ENCODE results near the gene NSF.
"Not testable (repeated sequence)": the region's sequence is repeated elsewhere in the genome, so short reads cannot be mapped to it uniquely, and the experiment has no call there.

NSF gene

DNA sequence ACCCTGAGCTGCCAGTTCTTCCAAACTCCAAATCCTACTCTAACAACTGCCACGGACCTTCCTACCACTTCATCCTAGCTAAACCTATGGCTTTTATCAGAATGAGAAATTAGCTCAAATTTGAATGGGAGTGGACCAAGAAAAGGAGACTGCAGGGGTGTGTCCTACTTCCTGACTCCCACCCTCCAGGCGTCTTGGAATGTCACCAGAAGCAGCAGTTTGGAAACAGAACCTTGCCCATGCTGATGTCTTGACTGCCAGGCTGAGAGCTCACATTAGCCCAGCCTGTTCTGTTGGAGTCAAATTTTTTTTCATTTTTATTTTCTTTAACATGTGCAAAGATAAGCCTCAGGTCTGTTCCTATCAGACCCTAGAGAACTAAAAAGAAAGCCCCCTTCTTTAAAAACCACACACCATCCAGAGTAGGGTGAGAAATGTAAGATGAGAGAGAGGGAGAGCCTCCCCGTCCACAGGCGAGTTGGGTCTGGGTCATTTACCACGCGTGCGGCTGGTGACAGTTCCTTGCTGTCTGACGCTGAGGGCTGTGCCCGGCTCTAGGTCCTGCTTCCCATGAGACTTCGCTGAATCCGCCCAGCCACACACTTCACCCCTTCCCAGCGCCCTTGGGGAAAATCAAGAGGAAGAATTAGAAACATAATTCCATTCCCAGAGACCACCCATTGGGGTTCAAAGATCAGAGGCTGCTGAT lies 173.7 kb downstream of the NSF start:
- TF ChIP-seq, protein P1, sequence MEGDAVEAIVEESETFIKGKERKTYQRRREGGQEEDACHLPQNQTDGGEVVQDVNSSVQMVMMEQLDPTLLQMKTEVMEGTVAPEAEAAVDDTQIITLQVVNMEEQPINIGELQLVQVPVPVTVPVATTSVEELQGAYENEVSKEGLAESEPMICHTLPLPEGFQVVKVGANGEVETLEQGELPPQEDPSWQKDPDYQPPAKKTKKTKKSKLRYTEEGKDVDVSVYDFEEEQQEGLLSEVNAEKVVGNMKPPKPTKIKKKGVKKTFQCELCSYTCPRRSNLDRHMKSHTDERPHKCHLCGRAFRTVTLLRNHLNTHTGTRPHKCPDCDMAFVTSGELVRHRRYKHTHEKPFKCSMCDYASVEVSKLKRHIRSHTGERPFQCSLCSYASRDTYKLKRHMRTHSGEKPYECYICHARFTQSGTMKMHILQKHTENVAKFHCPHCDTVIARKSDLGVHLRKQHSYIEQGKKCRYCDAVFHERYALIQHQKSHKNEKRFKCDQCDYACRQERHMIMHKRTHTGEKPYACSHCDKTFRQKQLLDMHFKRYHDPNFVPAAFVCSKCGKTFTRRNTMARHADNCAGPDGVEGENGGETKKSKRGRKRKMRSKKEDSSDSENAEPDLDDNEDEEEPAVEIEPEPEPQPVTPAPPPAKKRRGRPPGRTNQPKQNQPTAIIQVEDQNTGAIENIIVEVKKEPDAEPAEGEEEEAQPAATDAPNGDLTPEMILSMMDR (IDR thresholded peaks at IDR 0.05; ENCODE audit: low read depth, low read length) = no peak

DNA sequence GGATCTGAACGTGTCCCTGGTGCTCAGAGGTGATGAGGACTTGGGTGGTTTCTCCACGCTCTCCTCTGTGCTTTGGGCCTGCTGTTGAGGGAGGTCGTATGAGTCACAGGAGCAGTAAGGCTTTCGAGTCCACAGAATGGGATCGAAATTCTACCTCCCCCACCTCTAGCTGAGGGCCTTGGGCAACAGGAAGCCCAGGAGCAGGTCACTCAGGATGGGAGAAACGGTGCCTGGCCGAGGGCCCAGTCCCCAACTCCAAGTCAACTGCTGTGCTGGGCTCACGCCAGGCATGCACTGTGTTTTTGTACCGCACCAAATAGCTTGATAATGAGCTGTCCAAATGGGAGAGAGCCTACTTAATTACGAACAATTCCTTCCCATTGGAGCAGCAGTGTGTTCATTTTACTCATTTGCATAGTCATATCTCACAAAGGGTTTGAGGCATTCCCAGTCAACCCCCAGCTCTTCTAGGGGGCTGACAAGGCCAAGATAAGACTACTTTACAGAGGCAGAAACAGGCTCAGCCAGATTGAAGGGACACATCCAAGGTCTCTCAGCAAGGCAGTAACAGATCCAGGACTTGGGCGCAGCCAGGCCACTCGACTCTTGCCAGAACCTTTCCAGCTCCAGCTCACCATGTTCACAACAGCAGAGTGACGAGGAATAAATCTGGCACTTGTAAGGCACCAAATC lies 174.4 kb downstream of the NSF start:
- in situ Hi-C loops (cut with HindIII; ENCODE audit: low sequenced_read_pairs) = no loop called here
- TF ChIP-seq, protein P1 (IDR thresholded peaks at IDR 0.05; ENCODE audit: low read depth, low read length) = no peak
- H3K4me3 ChIP-seq (ENCODE audit: low read depth, low read length) = no peak overlapping the region
- peak; percentile 77 for DNase-seq (ENCODE audit: low read depth, low spot score)

More for the DNA sequence above, 173.7 kb downstream of the NSF start:
- H3K4me3 ChIP-seq (ENCODE audit: low read depth, low read length) = no peak overlapping the region
- no peak for DNase-seq (ENCODE audit: low read depth, low spot score)
- in situ Hi-C loops (cut with HindIII; ENCODE audit: low sequenced_read_pairs) = no loop called here

DNA sequence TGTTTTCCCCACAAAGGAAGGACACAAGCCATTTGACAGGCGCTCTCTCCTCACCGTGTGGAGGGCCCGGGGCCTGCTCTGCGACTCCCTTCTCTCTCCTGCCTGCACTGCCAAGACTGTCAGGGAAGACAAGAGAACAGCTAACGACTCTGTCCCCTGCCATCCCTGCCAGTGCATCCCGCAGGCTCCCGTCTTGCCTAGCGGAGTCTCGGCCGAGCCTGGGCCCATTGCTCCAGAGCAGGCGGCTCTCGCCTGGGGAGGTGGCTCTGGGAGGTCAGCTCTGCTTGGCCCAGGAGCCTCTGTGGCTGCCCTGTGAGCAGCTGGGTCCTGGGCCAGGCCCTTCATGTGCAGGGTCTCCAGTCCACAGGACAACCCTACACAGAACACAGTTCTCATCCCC lies 175.0 kb downstream of the NSF start:
- no peak overlapping the region for H3K4me3 ChIP-seq (ENCODE audit: low read depth, low read length)
- no peak for DNase-seq (ENCODE audit: low read depth, low spot score)
- in situ Hi-C loops (cut with HindIII; ENCODE audit: low sequenced_read_pairs) = no loop called here
- TF ChIP-seq, protein P1 (IDR thresholded peaks at IDR 0.05; ENCODE audit: low read depth, low read length) = no peak

DNA sequence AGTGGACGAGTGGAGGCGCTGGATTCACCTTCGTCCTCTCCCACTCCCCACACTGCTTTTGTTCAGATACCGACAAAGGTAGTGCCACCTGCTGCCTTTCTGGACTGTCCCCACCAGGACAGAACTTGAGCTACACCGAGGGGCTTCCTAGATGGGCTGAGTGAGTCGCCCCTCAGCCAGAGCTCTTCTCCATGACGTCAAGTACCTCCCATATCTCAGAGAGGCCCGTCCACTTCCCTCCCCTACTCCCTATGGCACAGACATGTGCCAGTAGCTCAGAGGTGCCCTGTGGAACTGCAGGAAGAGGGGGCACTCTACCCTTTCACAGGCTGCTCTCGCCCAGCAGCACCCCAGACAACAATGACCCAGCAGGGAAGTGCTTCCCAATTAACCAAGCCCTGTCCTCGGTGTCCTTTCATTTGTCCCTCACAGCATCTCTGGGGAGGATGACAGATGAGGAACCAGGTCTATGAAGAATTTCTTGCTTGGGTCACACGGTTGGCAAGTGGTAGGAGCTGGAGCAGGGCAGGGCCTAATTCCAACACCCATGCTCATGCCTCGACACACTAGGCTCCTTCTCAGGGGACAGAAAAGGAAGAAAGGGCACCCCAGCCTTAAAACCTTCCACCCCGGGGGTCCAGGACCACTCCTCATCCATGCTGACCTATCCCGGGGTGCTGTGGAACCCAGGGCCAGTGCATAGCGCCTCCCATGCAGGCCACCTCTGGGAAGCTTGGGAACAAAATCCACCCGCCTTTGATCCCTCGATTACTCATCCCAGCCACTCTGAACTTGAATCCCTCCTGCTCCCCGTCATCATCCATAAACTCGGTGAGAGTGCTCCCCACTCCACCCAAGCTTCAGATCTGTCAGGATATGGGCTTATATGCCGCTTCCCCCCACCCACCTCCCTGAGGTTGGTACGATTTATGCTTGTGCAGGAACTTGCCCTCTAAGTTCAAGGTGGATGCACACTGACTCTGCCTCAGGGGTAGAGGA lies 176.3 kb downstream of the NSF start:
- no peak overlapping the region for H3K4me3 ChIP-seq (ENCODE audit: low read depth, low read length)
- DNase-seq (ENCODE audit: low read depth, low spot score) = no peak
- in situ Hi-C loops (cut with HindIII; ENCODE audit: low sequenced_read_pairs) = no loop called here
- TF ChIP-seq, protein P1 (IDR thresholded peaks at IDR 0.05; ENCODE audit: low read depth, low read length) = no peak

DNA sequence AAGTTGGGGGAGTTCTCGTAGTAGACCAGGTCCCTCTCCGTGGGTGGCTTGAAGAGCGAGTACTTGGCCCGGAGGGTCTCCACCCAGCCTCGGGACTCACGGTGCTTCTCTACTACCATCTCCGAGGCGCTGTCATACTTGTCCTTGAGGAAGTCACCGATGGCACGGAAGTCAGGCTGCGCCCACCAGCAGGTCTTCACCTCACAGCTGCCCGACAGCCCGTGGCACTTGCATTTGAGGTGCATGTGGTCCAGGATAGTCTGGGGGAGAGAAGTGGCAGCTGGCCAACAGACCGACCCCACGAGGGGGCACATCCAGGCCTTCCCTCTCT lies 178.0 kb downstream of the NSF start:
- in situ Hi-C loops (cut with HindIII; ENCODE audit: low sequenced_read_pairs) = no loop called here
- no peak overlapping the region for H3K4me3 ChIP-seq (ENCODE audit: low read depth, low read length)
- DNase-seq (ENCODE audit: low read depth, low spot score) = no peak
- TF ChIP-seq, protein P1 (IDR thresholded peaks at IDR 0.05; ENCODE audit: low read depth, low read length) = no peak

DNA sequence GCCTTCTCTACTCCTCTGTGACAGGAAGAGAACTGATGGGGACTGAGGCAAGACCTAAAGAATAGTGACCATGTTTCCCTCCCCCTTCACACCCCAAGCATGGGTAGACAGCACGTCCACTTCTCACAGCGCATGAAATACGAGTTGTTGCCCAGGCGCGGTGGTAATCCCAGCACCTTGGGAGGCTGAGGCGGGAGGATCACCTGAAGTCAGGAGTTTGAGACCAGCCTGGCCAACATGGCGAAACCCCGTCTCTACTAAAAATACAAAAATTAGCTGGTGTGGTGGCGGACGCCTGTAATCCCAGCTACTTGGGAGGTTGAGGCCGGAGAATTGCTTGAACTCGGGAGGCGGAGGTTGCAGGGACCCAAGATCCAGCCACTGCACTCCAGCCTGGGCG lies 178.4 kb downstream of the NSF start:
- H3K4me3 ChIP-seq (ENCODE audit: low read depth, low read length); in situ Hi-C loops (cut with HindIII; ENCODE audit: low sequenced_read_pairs); DNase-seq (ENCODE audit: low read depth, low spot score): not testable (repeated sequence)

All from astrocyte of the spinal cord (primary cell).